ENCODE data around the gene ANKLE1.

The ANKLE1 gene

DNA sequence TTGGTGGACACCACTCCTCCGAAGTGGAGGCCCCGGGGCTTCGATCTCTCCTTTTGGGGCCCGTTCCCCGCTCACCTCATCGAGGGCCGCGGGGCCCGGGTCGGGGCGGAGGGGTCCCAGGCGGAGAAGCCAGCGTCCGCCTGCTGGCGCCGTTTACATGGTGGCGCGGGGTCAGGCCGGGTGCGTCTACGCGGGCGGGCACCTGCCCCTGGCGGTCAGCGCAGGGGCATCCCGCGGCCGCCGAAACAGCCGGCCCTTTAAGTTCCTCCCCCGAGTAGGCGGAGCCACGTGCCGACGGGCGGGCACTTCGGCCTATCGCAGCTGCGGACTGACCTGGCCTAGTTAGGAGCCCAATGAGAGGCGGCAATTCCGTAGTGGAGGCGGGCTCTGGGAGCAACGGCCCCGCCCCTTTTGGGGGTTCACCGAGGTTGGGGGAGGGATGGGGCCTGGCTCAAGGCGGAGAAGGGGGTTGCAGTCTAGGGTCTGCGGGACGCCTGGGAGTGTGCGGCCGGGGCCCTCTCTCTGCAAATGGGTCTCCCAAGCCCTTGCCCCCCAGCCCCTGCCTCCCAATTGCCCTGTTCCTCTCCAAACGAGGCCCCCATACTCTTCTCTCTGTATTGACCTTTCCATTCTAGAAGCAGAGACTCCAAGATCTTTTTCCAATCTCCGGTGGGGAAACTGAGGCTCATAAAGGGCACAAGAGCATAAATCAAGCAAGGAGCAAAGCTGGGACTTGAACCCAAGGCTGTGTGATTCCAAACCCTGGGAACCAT is 21.7 kb downstream of the ANKLE1 start, which contains the start of gene ABHD8:
ABHD8 (minus strand) TSS at position 259 of the 773 bp plus-strand sequence. CDS start 1,809 bp downstream, outside the sequence.
- TF ChIP-seq, protein P1, sequence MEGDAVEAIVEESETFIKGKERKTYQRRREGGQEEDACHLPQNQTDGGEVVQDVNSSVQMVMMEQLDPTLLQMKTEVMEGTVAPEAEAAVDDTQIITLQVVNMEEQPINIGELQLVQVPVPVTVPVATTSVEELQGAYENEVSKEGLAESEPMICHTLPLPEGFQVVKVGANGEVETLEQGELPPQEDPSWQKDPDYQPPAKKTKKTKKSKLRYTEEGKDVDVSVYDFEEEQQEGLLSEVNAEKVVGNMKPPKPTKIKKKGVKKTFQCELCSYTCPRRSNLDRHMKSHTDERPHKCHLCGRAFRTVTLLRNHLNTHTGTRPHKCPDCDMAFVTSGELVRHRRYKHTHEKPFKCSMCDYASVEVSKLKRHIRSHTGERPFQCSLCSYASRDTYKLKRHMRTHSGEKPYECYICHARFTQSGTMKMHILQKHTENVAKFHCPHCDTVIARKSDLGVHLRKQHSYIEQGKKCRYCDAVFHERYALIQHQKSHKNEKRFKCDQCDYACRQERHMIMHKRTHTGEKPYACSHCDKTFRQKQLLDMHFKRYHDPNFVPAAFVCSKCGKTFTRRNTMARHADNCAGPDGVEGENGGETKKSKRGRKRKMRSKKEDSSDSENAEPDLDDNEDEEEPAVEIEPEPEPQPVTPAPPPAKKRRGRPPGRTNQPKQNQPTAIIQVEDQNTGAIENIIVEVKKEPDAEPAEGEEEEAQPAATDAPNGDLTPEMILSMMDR (IDR thresholded peaks at IDR 0.05; ENCODE audit: insufficient read depth, low read depth, low read length, missing control alignments), result no peak
- peak; percentile 96 for DNase-seq (ENCODE audit: low read depth)
- peak within 1 kb of the TSS; percentile 69 for H3K4me3 ChIP-seq (ENCODE audit: low read length)

DNA sequence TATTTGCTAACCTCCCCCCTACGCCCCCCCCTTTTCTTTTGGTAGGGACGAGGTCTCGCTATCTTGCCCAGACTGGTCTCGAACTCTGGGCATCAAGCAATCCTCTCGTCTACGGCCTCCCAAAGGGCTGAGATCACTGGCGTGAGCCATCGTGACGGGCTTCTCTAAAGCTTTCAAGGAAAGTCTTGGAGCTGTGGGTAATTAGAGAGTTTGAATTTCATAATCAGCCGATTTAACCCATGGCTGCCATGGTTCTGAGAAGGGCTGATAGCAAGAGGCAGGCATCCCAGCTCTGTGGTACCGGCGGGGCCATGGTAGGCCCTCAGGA is 22.2 kb downstream of the ANKLE1 start:
- peak; percentile 71 for DNase-seq (ENCODE audit: low read depth)
- TF ChIP-seq, protein P1 (IDR thresholded peaks at IDR 0.05; ENCODE audit: insufficient read depth, low read depth, low read length, missing control alignments), result no peak
- H3K4me3 ChIP-seq (ENCODE audit: low read length), result no peak overlapping the region

DNA sequence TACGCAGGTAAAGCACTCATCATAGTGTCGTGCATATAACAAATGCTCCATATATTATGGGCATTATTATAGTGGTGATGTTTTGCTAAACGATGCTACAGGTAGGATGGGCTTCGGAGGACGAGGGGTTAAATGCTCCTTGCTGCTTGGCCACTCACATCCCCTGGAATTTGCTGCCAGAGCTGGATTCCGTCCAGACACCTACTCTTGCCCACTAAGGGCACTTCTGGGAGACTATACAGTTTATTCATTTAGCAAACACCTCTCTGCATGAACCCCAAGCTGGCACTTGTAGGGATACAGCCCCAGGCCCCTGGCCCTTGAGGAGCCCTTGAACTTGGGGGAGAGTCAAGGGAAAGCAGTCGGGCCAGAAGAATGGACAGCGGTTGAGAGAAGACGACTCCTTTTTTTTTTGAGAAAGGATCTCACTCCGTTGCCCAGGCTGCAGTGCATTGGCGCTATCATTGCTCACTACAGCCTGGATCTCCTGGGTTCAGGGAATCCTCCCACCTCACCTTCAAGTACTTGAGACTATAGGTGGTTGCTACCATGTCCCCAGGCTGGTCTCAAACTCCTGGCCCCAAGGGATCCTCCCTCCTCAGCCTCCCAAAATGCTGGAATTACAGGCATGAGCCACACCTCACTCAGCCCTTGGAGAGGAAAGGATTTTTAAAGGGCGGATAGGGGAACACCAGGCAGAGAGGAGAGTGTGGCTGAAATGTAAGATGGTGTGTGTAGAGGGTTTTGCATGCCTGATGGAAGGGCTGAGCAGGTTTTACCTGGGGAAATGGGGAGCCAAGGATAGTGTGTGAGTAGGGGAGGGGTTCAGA is 22.9 kb downstream of the ANKLE1 start:
- TF ChIP-seq, protein P1 (IDR thresholded peaks at IDR 0.05; ENCODE audit: insufficient read depth, low read depth, low read length, missing control alignments), result no peak
- peak; percentile 74 for DNase-seq (ENCODE audit: low read depth)
- H3K4me3 ChIP-seq (ENCODE audit: low read length), result no peak overlapping the region

DNA sequence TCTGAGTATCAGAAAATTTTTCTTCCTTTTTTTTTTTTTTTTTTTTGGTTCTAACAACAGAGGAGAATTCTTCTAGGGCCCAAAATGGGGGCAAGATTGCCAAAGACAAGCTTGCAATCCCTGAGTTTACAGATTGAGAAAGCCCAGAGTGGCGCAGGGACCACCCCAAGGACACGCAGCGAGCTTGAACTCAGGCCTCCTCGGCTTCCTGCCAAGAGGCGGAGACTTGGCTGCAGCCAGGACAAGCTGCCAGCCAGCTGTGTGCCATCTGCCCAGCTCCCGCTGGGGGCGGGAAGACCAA is 23.5 kb downstream of the ANKLE1 start:
- TF ChIP-seq, protein P1 (IDR thresholded peaks at IDR 0.05; ENCODE audit: insufficient read depth, low read depth, low read length, missing control alignments), result no peak
- no peak overlapping the region for H3K4me3 ChIP-seq (ENCODE audit: low read length)
- DNase-seq (ENCODE audit: low read depth), result no peak

DNA sequence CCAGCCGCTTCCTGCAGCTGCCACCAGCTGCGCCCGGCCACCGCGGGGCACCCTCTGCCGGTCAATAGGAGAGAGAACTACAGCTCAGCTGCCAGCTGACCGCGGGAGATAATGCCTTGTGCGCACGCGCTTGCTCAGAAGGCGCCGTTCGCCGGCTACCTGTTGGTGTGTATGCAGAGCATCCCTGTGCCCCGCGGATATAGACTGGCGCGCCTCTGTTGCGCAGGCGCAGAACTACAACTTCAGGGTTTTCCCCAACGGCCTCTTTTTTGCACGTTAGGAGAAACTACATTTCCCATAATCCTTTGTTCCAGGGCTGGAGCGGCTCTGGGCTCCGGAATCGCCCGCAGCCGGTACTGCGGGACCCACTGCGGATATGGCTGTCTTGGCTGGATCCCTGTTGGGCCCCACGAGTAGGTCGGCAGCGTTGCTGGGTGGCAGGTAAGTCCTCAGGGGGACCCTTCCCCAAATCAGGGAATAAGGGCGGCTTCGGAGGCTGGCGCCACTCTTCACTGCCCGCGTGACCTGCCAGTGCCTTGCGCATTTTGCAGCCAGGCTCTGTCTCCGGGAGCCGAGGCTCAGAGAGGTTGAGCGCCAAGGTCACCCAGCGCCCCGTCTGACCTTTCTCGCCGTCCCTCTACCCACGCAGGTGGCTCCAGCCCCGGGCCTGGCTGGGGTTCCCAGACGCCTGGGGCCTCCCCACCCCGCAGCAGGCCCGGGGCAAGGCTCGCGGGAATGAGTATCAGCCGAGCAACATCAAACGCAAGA is 24.0 kb downstream of the ANKLE1 start, which contains the start of gene MRPL34:
MRPL34 (plus strand) TSS at position 356 of the 768 bp plus-strand sequence; CDS start at position 377, 21 bp downstream.
- peak; percentile 100 for DNase-seq (ENCODE audit: low read depth)
- TF ChIP-seq, protein P1 (IDR thresholded peaks at IDR 0.05; ENCODE audit: insufficient read depth, low read depth, low read length, missing control alignments), result peak; percentile 86
- peak within 1 kb of the TSS; percentile 86 for H3K4me3 ChIP-seq (ENCODE audit: low read length)

- TF ChIP-seq, protein P1 (IDR thresholded peaks at IDR 0.05; ENCODE audit: insufficient read depth, low read depth, low read length, missing control alignments), result no peak
- peak overlapping the region; percentile 86 for H3K4me3 ChIP-seq (ENCODE audit: low read length)
- no peak for DNase-seq (ENCODE audit: low read depth)
Measured at GRCh38 chr19:17306285-17306714, 24.6 kb downstream of the ANKLE1 start.

All from epithelial cell of esophagus (primary cell).